ENCODE results near the gene ARID3A. TPM values are rescaled to one million over a fixed set of nuclear protein-coding genes. Genes with fewer than 3 reads are reported as not detected.

ARID3A gene
- total and polyA plus RNA-seq, 9 donors: 1.1 to 8.1 (median 4.5) TPM

GRCh38 chr19:903266-903797, 22.5 kb upstream of the ARID3A start:
- intact Hi-C loops (cut with DNase I): no loop called here
- H3K4me1 ChIP-seq (ENCODE audit: insufficient read depth): no peaks in the 10 kb centered on the region
- 54 to 67% (median 65%) methylated on average over 32 of the region's 32 CpGs for WGBS, 3 donors
- no peaks in the 10 kb centered on the region for H3K36me3 ChIP-seq
- DNase-seq: peak in 1 of 5 donors; percentile 32
- no peaks in the 10 kb centered on the region for H3K27me3 ChIP-seq
- H3K4me3 ChIP-seq: no peak overlapping the region
- H3K27ac ChIP-seq: no peak overlapping the region
- no peak for TF ChIP-seq CTCF (IDR thresholded peaks at IDR 0.05)
- no peak for TF ChIP-seq POLR2A (IDR thresholded peaks at IDR 0.05)
- TF ChIP-seq EP300 (IDR thresholded peaks at IDR 0.05): no peak
- H3K9me3 ChIP-seq: no peaks in the 10 kb centered on the region

- H3K36me3 ChIP-seq: no peaks in the 10 kb centered on the region
- no peak overlapping the region for H3K27ac ChIP-seq
- H3K4me1 ChIP-seq (ENCODE audit: insufficient read depth): no peaks in the 10 kb centered on the region
- no peaks in the 10 kb centered on the region for H3K27me3 ChIP-seq
- no peaks in the 10 kb centered on the region for H3K9me3 ChIP-seq
- DNase-seq: no peak
- TF ChIP-seq EP300 (IDR thresholded peaks at IDR 0.05) (no peak), POLR2A (IDR thresholded peaks at IDR 0.05) (no peak), CTCF (IDR thresholded peaks at IDR 0.05) (no peak)
- intact Hi-C loops (cut with DNase I): no loop called here
- WGBS, 3 donors: 88 to 98% (median 90%) methylated on average over 8 of the region's 8 CpGs
- no peak overlapping the region for H3K4me3 ChIP-seq
These were observed 21.3 kb upstream of the ARID3A start for GRCh38 chr19:904545-904944.

GRCh38 chr19:906480-906879, 19.4 kb upstream of the ARID3A start:
- 92 to 97% (median 94%) methylated on average over 7 of the region's 7 CpGs for WGBS, 3 donors
- no peaks in the 10 kb centered on the region for H3K4me1 ChIP-seq (ENCODE audit: insufficient read depth)
- intact Hi-C loops (cut with DNase I): loop anchor here in 1 of 4 donors (5.0 kb wide), 1 partner anchor 39 kb away; no protein-coding TSS in a partner anchor
- H3K27me3 ChIP-seq: no peaks in the 10 kb centered on the region
- H3K4me3 ChIP-seq: no peak overlapping the region
- H3K36me3 ChIP-seq: no peaks in the 10 kb centered on the region
- TF ChIP-seq EP300 (IDR thresholded peaks at IDR 0.05) (no peak), CTCF (IDR thresholded peaks at IDR 0.05) (no peak), POLR2A (IDR thresholded peaks at IDR 0.05) (no peak)
- H3K27ac ChIP-seq: no peak overlapping the region
- no peak for DNase-seq
- no peaks in the 10 kb centered on the region for H3K9me3 ChIP-seq

- TF ChIP-seq CTCF (IDR thresholded peaks at IDR 0.05): no peak
- no peak for TF ChIP-seq POLR2A (IDR thresholded peaks at IDR 0.05)
- no peak for TF ChIP-seq EP300 (IDR thresholded peaks at IDR 0.05)
- no peaks in the 10 kb centered on the region for H3K9me3 ChIP-seq
- no peaks in the 10 kb centered on the region for H3K4me1 ChIP-seq (ENCODE audit: insufficient read depth)
- no peak overlapping the region for H3K27ac ChIP-seq
- intact Hi-C loops (cut with DNase I): loop anchor here in 1 of 4 donors (5.0 kb wide), 1 partner anchor 40 kb away; no protein-coding TSS in a partner anchor
- WGBS, 3 donors: 80 to 86% (median 80%) methylated on average over 13 to 14 of the region's 14 CpGs
- no peak overlapping the region for H3K4me3 ChIP-seq
- no peaks in the 10 kb centered on the region for H3K36me3 ChIP-seq
- DNase-seq: no peak
- no peaks in the 10 kb centered on the region for H3K27me3 ChIP-seq
These were observed 18.5 kb upstream of the ARID3A start for GRCh38 chr19:907183-907853.
